Vagina (tissue), 2 donors: ENCODE results near the gene LHPP. TPM values are rescaled to one million over a fixed set of nuclear protein-coding genes. Genes with fewer than 3 reads are reported as not detected.

ENCODE experiments used
- DNase-seq, 2 donors: peaks; one replicate each; pipeline ENCODE4 v3.0.0-alpha.2; 2017; ENCODE audit errors: extremely low spot score in 2 of 2
- H3K27ac ChIP-seq: fragments of 200-600 bp; sonication (generic); one replicate; pipeline ENCODE4 v1.5.1; 2019
- H3K27me3 ChIP-seq: fragments of 200-600 bp; sonication (generic); one replicate; pipeline ENCODE4 v1.5.1; 2019
- H3K36me3 ChIP-seq, 2 donors: fragments of 200-600 bp; sonication (generic); one replicate each; pipeline ENCODE4 v1.5.1; 2017 to 2019
- H3K4me1 ChIP-seq: fragments of 200-600 bp; sonication (generic); one replicate; pipeline ENCODE4 v1.5.1; 2019
- H3K4me3 ChIP-seq, 2 donors: fragments of 200-600 bp; sonication (generic); 1 replicate in 1 of 2; 2 replicates in 1 of 2; pipeline ENCODE4 v1.5.1; 2016 to 2019
- H3K9me3 ChIP-seq: fragments of 200-600 bp; sonication (generic); one replicate; pipeline ENCODE4 v1.5.1; 2019
- CTCF ChIP-seq, 3 experiments: fragments of 450-650 bp in 2 of 3; fragments of 200-600 bp in 1 of 3; sonication (generic) in 1 of 3; IDR thresholded peaks; one replicate each; pipeline ENCODE4 v1.5.1; 2017 to 2019; ENCODE audit warnings: antibody characterized with exemption in 3 of 3, mild to moderate bottlenecking in 2 of 3, moderate library complexity in 2 of 3
- POLR2A ChIP-seq, 2 donors: fragments of 450-650 bp; IDR thresholded peaks; one replicate each; pipeline ENCODE4 v1.6.1; 2017; ENCODE audit warnings: antibody characterized with exemption in 2 of 2, mild to moderate bottlenecking in 2 of 2, moderate library complexity in 2 of 2
- POLR2AphosphoS5 ChIP-seq, 2 donors: sonication (generic); formaldehyde crosslinking; IDR thresholded peaks; one replicate each; pipeline ENCODE4 v1.9.0; 2017; ENCODE audit warnings: antibody characterized with exemption in 2 of 2, mild to moderate bottlenecking in 2 of 2, low read depth in 1 of 2; ENCODE audit not compliant: insufficient read depth in 1 of 2
- intact Hi-C: fragments of 100-400 bp; cut with DNase I; formaldehyde crosslinking; loops from one replicate; pipeline ENCODE4 v1.15.1; 2023
- total RNA-seq: library from RNA; depleted of rRNA; stranded (reverse); fragments of >200 nt; gene quantifications from one replicate; pipeline ENCODE4 v1.2.3, GENCODE V29; 2016

The LHPP gene
- total RNA-seq, 1 donor from 2014 or later = 20.1 TPM

DNA sequence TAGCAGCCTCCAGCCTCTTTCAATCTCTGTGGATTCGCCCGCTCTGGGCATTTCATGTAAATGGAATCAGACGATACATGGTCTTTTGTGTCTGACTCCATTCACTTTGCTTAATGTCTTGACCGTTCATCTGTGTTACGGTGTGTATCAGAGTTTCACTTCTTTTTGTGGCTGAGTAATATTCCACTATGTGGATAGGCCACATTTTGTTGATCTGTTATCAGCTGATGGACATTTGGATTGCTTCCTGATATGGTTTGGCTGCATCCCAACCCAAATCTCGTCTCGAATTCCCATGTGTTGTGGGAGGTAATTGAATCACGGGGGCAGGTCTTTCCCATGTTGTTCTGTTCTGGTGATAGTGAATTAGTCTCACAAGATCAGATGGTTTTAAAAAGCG lies 109.0 kb downstream of the LHPP start:
- DNase-seq = no peak
- TF ChIP-seq CTCF (IDR thresholded peaks at IDR 0.05) (no peak), POLR2A (IDR thresholded peaks at IDR 0.05) (no peak), POLR2AphosphoS5 (IDR thresholded peaks at IDR 0.05; ENCODE audit: insufficient read depth in 1 of 2, low read depth in 1 of 2) (no peak)
- no peak overlapping the region for H3K4me3 ChIP-seq
- no peaks in the 10 kb centered on the region for H3K36me3 ChIP-seq
- no peaks in the 10 kb centered on the region for H3K4me1 ChIP-seq
- no peaks in the 10 kb centered on the region for H3K27me3 ChIP-seq
- intact Hi-C loops = no loop called here
- no peaks in the 10 kb centered on the region for H3K9me3 ChIP-seq
- no peak overlapping the region for H3K27ac ChIP-seq

DNA sequence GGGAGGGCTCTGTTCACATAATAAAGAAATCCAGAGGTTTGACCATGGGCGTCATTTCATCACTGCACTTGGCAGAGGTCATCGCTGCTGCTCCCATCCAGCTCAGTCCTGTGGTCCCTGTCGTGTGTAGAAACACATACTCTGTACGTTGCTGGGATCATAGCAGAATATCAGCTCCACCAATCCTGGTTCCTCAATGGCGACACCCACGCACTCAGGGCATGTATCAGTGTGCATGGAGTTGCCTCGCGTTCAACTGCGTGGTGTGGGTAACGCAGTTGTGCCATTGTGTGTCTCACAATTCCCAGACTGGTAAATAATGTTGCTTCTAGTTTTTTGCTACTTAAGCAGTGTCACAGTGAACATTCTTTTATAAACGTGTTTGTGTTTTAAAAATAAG lies 111.1 kb downstream of the LHPP start:
- intact Hi-C loops = no loop called here
- Histone ChIP-seq H3K9me3 (no peaks in the 10 kb centered on the region), H3K36me3 (no peaks in the 10 kb centered on the region), H3K4me3 (no peak overlapping the region), H3K4me1 (no peaks in the 10 kb centered on the region), H3K27ac (no peak overlapping the region), H3K27me3 (no peaks in the 10 kb centered on the region)
- no peak for DNase-seq
- TF ChIP-seq CTCF (IDR thresholded peaks at IDR 0.05) (no peak), POLR2AphosphoS5 (IDR thresholded peaks at IDR 0.05; ENCODE audit: insufficient read depth in 1 of 2, low read depth in 1 of 2) (no peak), POLR2A (IDR thresholded peaks at IDR 0.05) (no peak)

- Histone ChIP-seq H3K4me1 (peaks cover 6% of the 10 kb centered on the region), H3K27me3 (no peaks in the 10 kb centered on the region), H3K4me3 (no peak overlapping the region), H3K9me3 (no peaks in the 10 kb centered on the region), H3K27ac (no peak overlapping the region), H3K36me3 (no peaks in the 10 kb centered on the region)
- TF ChIP-seq CTCF (IDR thresholded peaks at IDR 0.05) = no peak
- no peak for TF ChIP-seq POLR2A (IDR thresholded peaks at IDR 0.05)
- TF ChIP-seq POLR2AphosphoS5 (IDR thresholded peaks at IDR 0.05; ENCODE audit: insufficient read depth in 1 of 2, low read depth in 1 of 2) = no peak
- no peak for DNase-seq
- intact Hi-C loops = no loop called here
Observed at GRCh38 chr10:124573726-124574455, 112.3 kb downstream of the LHPP start.

DNA sequence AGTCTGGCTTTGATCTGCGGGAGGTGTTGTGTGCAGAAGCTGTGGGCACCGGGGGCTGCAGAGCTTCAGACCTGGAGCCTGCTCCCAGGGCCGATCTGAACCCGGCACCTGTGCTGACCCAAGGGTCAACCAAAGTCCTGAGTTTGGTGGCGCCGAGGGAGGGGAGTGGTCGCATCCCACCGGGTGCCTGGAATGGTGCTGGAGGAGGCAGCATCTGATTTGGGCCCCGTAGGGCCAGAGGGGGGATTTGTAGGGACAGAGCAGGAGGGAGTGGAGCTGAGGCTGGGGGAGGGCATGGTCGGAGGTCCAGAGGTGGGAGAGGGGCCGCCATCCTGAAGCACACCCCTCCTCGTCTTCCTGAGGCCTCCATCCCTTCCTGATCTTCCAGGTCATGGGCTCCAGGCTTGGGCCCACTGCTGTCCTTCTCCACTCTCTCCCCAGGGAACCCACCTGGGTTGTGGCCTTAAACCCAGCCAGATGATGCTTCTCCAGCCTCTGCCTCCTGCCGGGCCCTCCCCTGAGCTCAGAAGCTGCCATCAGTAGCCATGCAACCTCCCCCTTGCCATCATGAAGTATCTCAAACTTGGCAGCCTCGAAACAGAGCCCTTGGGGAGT lies 112.9 kb downstream of the LHPP start:
- H3K27ac ChIP-seq = no peak overlapping the region
- DNase-seq = no peak
- H3K4me1 ChIP-seq = peaks cover 10% of the 10 kb centered on the region
- TF ChIP-seq POLR2AphosphoS5 (IDR thresholded peaks at IDR 0.05; ENCODE audit: insufficient read depth in 1 of 2, low read depth in 1 of 2) (no peak), POLR2A (IDR thresholded peaks at IDR 0.05) (no peak), CTCF (IDR thresholded peaks at IDR 0.05) (no peak)
- no peak overlapping the region for H3K4me3 ChIP-seq
- no peaks in the 10 kb centered on the region for H3K36me3 ChIP-seq
- no peaks in the 10 kb centered on the region for H3K9me3 ChIP-seq
- H3K27me3 ChIP-seq = no peaks in the 10 kb centered on the region
- intact Hi-C loops = no loop called here
